ENCODE data around the gene ARSA.

ARSA gene

DNA sequence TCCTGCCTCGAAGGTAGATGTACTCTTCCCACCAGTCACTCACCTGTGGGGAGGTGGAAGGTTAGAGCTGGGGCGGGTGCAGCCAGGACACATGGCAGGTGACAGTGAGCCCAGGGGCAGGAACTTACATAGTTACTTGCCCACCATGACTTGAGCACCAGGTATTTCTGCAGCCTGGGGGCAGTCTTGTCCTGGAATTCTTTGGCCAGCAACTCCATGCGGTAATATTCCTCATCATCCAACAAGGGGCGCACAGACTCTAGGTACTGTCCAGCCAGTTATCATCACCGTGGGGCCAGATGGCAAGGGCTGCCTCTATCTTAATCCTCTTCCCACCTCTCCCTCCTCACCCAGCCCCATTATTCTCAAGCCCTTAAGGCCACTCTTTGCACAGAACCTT lies 51.9 kb downstream of the ARSA start:
- H3K27me3 Mint-ChIP-seq: no peaks in the 10 kb centered on the region
- no peak for ATAC-seq (replicated peaks; ENCODE audit: extremely low read depth, poor library complexity, severe bottlenecking)
- peaks cover 9% of the 10 kb centered on the region for H3K36me3 Mint-ChIP-seq (ENCODE audit: insufficient read depth)
- no peak for DNase-seq (ENCODE audit: low spot score in 2 of 2)
- no peak overlapping the region for H3K4me3 Mint-ChIP-seq
- peaks cover 8% of the 10 kb centered on the region for H3K4me1 Mint-ChIP-seq
- H3K27ac Mint-ChIP-seq (ENCODE audit: low read depth): no peak overlapping the region
- no peaks in the 10 kb centered on the region for H3K9me3 Mint-ChIP-seq

DNA sequence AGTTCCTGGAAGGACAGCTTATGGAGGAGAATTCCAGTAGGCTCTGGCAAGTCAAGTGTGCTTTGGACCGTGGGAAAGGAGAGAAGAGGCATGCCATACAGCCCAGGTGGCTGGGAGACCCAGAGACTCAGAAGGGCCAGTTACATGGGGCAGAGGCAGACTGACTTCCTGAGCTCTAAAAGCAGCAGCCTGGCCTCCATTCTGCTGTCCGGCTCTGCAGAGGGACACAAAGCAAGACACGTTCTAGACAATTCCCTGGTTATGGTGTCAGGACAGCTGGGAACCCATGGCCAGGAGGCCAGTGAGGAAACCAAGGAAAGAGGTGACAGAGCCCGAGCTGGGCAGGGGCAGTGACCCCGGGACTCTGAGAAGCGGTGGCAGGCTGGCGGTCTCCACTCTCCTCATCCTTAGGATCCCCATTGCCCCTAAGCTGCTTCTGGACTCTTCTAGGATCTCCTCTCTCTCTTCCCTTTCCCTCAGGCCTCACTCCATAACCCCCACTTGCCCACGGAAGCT lies 52.5 kb downstream of the ARSA start:
- no peak overlapping the region for H3K4me3 Mint-ChIP-seq
- H3K9me3 Mint-ChIP-seq: no peaks in the 10 kb centered on the region
- H3K27me3 Mint-ChIP-seq: no peaks in the 10 kb centered on the region
- H3K27ac Mint-ChIP-seq (ENCODE audit: low read depth): no peak overlapping the region
- H3K36me3 Mint-ChIP-seq (ENCODE audit: insufficient read depth): peaks cover 10% of the 10 kb centered on the region
- ATAC-seq (replicated peaks; ENCODE audit: extremely low read depth, poor library complexity, severe bottlenecking) (no peak), DNase-seq (ENCODE audit: low spot score in 2 of 2) (no peak)
- H3K4me1 Mint-ChIP-seq: peaks cover 8% of the 10 kb centered on the region
